DOHH2 (cell line): ENCODE results near the gene HOXA5.

Source experiments
- CTCF ChIP-seq: fragments of 200-600 bp; sonication (generic); IDR thresholded peaks from one replicate; pipeline ENCODE4 v1.5.1; 2014; ENCODE audit warnings: antibody characterized with exemption, mild to moderate bottlenecking, low read depth, low read length; ENCODE audit not compliant: poor library complexity, severe bottlenecking
- EZH2phosphoT487 ChIP-seq: fragments of 200-600 bp; sonication (generic); IDR thresholded peaks from 2 replicates; pipeline ENCODE4 v1.6.1; 2017; ENCODE audit warnings: borderline replicate concordance, mild to moderate bottlenecking, antibody characterized with exemption, low read length, moderate library complexity, mixed read lengths

GRCh38 chr7:27173956-27174873 is 30.7 kb upstream of the HOXA5 start, which contains the start of gene HOXA10:
- TF ChIP-seq CTCF, result no peak
- no peak for TF ChIP-seq EZH2phosphoT487
